ENCODE results near the gene ANXA8.
"Not testable (repeated sequence)": the region's sequence is repeated elsewhere in the genome, so short reads cannot be mapped to it uniquely, and the experiment has no call there.

DNA sequence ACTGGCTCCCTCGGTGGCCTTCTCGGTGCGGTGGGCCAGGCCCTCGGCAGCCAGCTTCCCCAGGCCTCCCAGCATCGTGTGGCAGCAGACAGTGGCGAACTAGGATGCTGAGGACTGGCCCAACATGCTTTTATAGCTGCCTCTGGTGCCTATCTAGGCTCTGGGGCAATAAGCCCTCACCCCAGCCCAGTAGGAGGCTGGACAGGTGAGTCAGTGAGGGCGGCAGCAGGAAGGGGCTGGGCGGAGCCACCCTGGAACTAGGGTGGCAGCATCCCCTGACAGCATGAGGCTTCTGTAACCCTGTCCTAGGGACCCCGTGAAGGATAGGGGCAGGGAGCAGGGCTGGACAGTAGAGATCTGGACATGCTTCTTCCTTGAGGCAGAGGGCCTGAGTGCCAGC lies 7.7 kb upstream of the ANXA8 start, which contains the start of gene FAM25G:
- not testable (repeated sequence) for TF ChIP-seq FOXA1 (IDR thresholded peaks at IDR 0.05); SP1 (IDR thresholded peaks at IDR 0.05); JUND (IDR thresholded peaks at IDR 0.05); RXRA (IDR thresholded peaks at IDR 0.05); TAF1 (conservative IDR thresholded peaks at IDR 0.05); GABPA (IDR thresholded peaks at IDR 0.05 in 1 of 2, conservative IDR thresholded peaks at IDR 0.05 in 1 of 2); YY1 (IDR thresholded peaks at IDR 0.05)
- TF ChIP-seq, protein P1, sequence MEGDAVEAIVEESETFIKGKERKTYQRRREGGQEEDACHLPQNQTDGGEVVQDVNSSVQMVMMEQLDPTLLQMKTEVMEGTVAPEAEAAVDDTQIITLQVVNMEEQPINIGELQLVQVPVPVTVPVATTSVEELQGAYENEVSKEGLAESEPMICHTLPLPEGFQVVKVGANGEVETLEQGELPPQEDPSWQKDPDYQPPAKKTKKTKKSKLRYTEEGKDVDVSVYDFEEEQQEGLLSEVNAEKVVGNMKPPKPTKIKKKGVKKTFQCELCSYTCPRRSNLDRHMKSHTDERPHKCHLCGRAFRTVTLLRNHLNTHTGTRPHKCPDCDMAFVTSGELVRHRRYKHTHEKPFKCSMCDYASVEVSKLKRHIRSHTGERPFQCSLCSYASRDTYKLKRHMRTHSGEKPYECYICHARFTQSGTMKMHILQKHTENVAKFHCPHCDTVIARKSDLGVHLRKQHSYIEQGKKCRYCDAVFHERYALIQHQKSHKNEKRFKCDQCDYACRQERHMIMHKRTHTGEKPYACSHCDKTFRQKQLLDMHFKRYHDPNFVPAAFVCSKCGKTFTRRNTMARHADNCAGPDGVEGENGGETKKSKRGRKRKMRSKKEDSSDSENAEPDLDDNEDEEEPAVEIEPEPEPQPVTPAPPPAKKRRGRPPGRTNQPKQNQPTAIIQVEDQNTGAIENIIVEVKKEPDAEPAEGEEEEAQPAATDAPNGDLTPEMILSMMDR (IDR thresholded peaks at IDR 0.05; ENCODE audit: low read depth, low read length, missing input control) = not testable (repeated sequence)
- TF ChIP-seq, protein P2, sequence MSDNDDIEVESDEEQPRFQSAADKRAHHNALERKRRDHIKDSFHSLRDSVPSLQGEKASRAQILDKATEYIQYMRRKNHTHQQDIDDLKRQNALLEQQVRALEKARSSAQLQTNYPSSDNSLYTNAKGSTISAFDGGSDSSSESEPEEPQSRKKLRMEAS (IDR thresholded peaks at IDR 0.05) = not testable (repeated sequence)
- TF ChIP-seq, protein P3, sequence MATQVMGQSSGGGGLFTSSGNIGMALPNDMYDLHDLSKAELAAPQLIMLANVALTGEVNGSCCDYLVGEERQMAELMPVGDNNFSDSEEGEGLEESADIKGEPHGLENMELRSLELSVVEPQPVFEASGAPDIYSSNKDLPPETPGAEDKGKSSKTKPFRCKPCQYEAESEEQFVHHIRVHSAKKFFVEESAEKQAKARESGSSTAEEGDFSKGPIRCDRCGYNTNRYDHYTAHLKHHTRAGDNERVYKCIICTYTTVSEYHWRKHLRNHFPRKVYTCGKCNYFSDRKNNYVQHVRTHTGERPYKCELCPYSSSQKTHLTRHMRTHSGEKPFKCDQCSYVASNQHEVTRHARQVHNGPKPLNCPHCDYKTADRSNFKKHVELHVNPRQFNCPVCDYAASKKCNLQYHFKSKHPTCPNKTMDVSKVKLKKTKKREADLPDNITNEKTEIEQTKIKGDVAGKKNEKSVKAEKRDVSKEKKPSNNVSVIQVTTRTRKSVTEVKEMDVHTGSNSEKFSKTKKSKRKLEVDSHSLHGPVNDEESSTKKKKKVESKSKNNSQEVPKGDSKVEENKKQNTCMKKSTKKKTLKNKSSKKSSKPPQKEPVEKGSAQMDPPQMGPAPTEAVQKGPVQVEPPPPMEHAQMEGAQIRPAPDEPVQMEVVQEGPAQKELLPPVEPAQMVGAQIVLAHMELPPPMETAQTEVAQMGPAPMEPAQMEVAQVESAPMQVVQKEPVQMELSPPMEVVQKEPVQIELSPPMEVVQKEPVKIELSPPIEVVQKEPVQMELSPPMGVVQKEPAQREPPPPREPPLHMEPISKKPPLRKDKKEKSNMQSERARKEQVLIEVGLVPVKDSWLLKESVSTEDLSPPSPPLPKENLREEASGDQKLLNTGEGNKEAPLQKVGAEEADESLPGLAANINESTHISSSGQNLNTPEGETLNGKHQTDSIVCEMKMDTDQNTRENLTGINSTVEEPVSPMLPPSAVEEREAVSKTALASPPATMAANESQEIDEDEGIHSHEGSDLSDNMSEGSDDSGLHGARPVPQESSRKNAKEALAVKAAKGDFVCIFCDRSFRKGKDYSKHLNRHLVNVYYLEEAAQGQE (IDR thresholded peaks at IDR 0.05) = not testable (repeated sequence)
- TF ChIP-seq, protein P4, sequence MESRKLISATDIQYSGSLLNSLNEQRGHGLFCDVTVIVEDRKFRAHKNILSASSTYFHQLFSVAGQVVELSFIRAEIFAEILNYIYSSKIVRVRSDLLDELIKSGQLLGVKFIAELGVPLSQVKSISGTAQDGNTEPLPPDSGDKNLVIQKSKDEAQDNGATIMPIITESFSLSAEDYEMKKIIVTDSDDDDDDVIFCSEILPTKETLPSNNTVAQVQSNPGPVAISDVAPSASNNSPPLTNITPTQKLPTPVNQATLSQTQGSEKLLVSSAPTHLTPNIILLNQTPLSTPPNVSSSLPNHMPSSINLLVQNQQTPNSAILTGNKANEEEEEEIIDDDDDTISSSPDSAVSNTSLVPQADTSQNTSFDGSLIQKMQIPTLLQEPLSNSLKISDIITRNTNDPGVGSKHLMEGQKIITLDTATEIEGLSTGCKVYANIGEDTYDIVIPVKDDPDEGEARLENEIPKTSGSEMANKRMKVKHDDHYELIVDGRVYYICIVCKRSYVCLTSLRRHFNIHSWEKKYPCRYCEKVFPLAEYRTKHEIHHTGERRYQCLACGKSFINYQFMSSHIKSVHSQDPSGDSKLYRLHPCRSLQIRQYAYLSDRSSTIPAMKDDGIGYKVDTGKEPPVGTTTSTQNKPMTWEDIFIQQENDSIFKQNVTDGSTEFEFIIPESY (IDR thresholded peaks at IDR 0.05) = not testable (repeated sequence)
- TF ChIP-seq, protein P5, sequence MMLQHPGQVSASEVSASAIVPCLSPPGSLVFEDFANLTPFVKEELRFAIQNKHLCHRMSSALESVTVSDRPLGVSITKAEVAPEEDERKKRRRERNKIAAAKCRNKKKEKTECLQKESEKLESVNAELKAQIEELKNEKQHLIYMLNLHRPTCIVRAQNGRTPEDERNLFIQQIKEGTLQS (IDR thresholded peaks at IDR 0.05) = not testable (repeated sequence)
